ENCODE data around the gene SEL1L3. TPM values are rescaled to one million over a fixed set of nuclear protein-coding genes. Genes with fewer than 3 reads are reported as not detected.

Gene SEL1L3
- total RNA-seq, 1 experiment from 2014 or later, result 15.7 TPM

GRCh38 chr4:25704516-25704915 lies 158.3 kb downstream of the SEL1L3 start:
- no peaks in the 10 kb centered on the region for H3K27me3 Mint-ChIP-seq (ENCODE audit: insufficient read depth, unreplicated experiment)
- no peaks in the 10 kb centered on the region for H3K9me3 ChIP-seq
- no peak for TF ChIP-seq CTCF (IDR thresholded peaks at IDR 0.05; ENCODE audit: insufficient read depth in 1 of 2, low read depth in 1 of 2, low read length in 1 of 2, severe bottlenecking in 1 of 2, unreplicated experiment in 1 of 2)
- peaks cover 6% of the 10 kb centered on the region for H3K4me1 Mint-ChIP-seq (ENCODE audit: low read depth, unreplicated experiment)
- H3K4me3 Mint-ChIP-seq (ENCODE audit: unreplicated experiment), result no peak overlapping the region
- no peaks in the 10 kb centered on the region for H3K27me3 ChIP-seq (replicated peaks; ENCODE audit: control insufficient read depth, insufficient read depth, low read length)
- no peak for DNase-seq
- H3K36me3 Mint-ChIP-seq (ENCODE audit: insufficient read depth, unreplicated experiment), result no peaks in the 10 kb centered on the region
- H3K27ac Mint-ChIP-seq (ENCODE audit: unreplicated experiment), result no peak overlapping the region
- no peaks in the 10 kb centered on the region for H3K36me3 ChIP-seq (ENCODE audit: control insufficient read depth, insufficient read depth, low read length)
- CTCF ChIA-PET, result no interaction called here
- H3K4me3 ChIP-seq (ENCODE audit: low read depth, low read length), result no peak overlapping the region
- POLR2A ChIA-PET, result no interaction called here
- intact Hi-C loops (cut with micrococcal nuclease; ENCODE audit: unreplicated experiment), result no loop called here
- no peaks in the 10 kb centered on the region for H3K9me3 Mint-ChIP-seq (ENCODE audit: unreplicated experiment)
- no TSS peak for BruUV-seq (replicated peaks)
- no peaks in the 10 kb centered on the region for H3K4me1 ChIP-seq

- Histone ChIP-seq H3K36me3 (ENCODE audit: control insufficient read depth, insufficient read depth, low read length) (no peaks in the 10 kb centered on the region), H3K4me1 (no peaks in the 10 kb centered on the region), H3K4me3 (ENCODE audit: low read depth, low read length) (no peak overlapping the region), H3K9me3 (no peaks in the 10 kb centered on the region), H3K27me3 (replicated peaks; ENCODE audit: control insufficient read depth, insufficient read depth, low read length) (no peaks in the 10 kb centered on the region)
- Mint-ChIP-seq H3K36me3 (ENCODE audit: insufficient read depth, unreplicated experiment) (no peaks in the 10 kb centered on the region), H3K9me3 (ENCODE audit: unreplicated experiment) (no peaks in the 10 kb centered on the region), H3K4me3 (ENCODE audit: unreplicated experiment) (no peak overlapping the region), H3K4me1 (ENCODE audit: low read depth, unreplicated experiment) (peaks cover 6% of the 10 kb centered on the region), H3K27me3 (ENCODE audit: insufficient read depth, unreplicated experiment) (no peaks in the 10 kb centered on the region), H3K27ac (ENCODE audit: unreplicated experiment) (no peak overlapping the region)
- TF ChIP-seq CTCF (IDR thresholded peaks at IDR 0.05; ENCODE audit: insufficient read depth in 1 of 2, low read depth in 1 of 2, low read length in 1 of 2, severe bottlenecking in 1 of 2, unreplicated experiment in 1 of 2), result no peak
- BruUV-seq (replicated peaks), result no TSS peak
- POLR2A ChIA-PET, result no interaction called here
- CTCF ChIA-PET, result no interaction called here
- no peak for DNase-seq
- intact Hi-C loops (cut with micrococcal nuclease; ENCODE audit: unreplicated experiment), result no loop called here
These were observed 158.9 kb downstream of the SEL1L3 start for GRCh38 chr4:25703731-25704388.

- Mint-ChIP-seq H3K36me3 (ENCODE audit: insufficient read depth, unreplicated experiment) (no peaks in the 10 kb centered on the region), H3K27me3 (ENCODE audit: insufficient read depth, unreplicated experiment) (no peaks in the 10 kb centered on the region), H3K4me3 (ENCODE audit: unreplicated experiment) (no peak overlapping the region), H3K27ac (ENCODE audit: unreplicated experiment) (no peak overlapping the region), H3K4me1 (ENCODE audit: low read depth, unreplicated experiment) (peaks cover 6% of the 10 kb centered on the region), H3K9me3 (ENCODE audit: unreplicated experiment) (no peaks in the 10 kb centered on the region)
- no peak for TF ChIP-seq CTCF (IDR thresholded peaks at IDR 0.05; ENCODE audit: insufficient read depth in 1 of 2, low read depth in 1 of 2, low read length in 1 of 2, severe bottlenecking in 1 of 2, unreplicated experiment in 1 of 2)
- no peaks in the 10 kb centered on the region for H3K36me3 ChIP-seq (ENCODE audit: control insufficient read depth, insufficient read depth, low read length)
- H3K4me3 ChIP-seq (ENCODE audit: low read depth, low read length), result no peak overlapping the region
- BruUV-seq (replicated peaks), result no TSS peak
- CTCF ChIA-PET, result no interaction called here
- no peaks in the 10 kb centered on the region for H3K27me3 ChIP-seq (replicated peaks; ENCODE audit: control insufficient read depth, insufficient read depth, low read length)
- no peak for DNase-seq
- no peaks in the 10 kb centered on the region for H3K4me1 ChIP-seq
- POLR2A ChIA-PET, result no interaction called here
- intact Hi-C loops (cut with micrococcal nuclease; ENCODE audit: unreplicated experiment), result no loop called here
- no peaks in the 10 kb centered on the region for H3K9me3 ChIP-seq
These were observed 159.9 kb downstream of the SEL1L3 start for GRCh38 chr4:25702848-25703247.
